GM12872 (cell line): Measurements from ENCODE around the gene GGA3.

ENCODE experiments used
- TF ChIP-seq, protein P1 (sequence below): IDR thresholded peaks from 3 replicates; pipeline ENCODE4 v1.5.1; 2011; ENCODE audit warnings: low read depth, mild to moderate bottlenecking, low read length, moderate library complexity; ENCODE audit not compliant: insufficient read depth

GGA3 gene

DNA sequence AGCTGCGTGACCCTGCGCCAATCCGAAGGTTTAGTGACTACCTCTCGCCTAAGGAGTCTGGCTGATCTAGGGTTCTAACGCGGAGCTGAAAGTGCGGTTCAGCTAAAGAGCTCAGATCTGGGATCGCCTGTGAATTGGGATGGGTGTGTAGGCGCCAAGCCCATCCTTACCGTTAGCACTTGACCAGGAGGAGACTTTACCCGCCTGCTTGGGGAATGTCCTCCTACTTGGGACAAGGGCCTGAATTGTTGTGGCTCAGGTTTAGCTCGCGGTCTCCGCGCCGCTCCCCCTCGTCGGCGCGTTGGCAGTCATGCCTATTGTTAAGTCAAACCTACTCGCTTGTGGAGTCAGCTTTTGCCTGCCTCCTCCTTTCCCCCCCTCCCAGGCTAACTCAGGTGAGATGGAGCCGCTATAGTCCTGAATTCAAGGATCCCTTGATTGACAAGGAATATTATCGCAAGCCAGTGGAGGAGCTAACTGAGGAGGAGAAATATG, 753 bp upstream of the GGA3 start:
- TF ChIP-seq, protein P1, sequence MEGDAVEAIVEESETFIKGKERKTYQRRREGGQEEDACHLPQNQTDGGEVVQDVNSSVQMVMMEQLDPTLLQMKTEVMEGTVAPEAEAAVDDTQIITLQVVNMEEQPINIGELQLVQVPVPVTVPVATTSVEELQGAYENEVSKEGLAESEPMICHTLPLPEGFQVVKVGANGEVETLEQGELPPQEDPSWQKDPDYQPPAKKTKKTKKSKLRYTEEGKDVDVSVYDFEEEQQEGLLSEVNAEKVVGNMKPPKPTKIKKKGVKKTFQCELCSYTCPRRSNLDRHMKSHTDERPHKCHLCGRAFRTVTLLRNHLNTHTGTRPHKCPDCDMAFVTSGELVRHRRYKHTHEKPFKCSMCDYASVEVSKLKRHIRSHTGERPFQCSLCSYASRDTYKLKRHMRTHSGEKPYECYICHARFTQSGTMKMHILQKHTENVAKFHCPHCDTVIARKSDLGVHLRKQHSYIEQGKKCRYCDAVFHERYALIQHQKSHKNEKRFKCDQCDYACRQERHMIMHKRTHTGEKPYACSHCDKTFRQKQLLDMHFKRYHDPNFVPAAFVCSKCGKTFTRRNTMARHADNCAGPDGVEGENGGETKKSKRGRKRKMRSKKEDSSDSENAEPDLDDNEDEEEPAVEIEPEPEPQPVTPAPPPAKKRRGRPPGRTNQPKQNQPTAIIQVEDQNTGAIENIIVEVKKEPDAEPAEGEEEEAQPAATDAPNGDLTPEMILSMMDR, result no peak

DNA sequence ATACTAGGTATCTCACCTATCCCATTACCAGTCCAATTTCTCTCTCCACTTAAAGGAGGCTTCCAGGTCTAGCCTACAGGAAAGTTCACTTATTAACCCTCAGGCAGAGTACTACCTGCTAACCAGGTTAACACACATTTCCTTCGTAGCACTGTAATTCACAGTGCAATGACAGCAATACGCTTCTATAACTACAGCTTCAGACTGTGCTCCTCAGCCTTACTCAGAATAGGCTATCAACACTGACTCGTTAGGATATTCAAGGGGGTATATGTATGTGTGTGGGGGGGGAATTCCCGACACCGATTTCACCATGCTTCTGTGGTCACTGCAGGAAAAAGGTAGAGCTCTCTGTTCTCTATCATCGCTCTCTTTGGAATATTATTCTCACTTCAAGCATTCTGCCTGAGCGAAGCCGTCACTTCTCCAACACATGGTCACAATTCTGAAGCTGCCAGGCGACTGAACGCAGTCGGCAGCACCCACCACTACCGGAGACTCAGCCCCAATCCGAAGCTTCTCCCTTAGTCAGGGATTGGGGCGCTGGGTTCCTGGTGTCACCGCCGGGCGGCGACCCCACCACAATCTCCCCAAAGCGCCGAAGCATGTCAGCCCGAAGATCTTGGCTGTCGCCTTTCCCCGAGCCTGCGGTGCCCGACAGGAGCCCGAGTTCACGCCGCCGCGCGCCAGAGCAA, 618 bp downstream of the GGA3 start:
- TF ChIP-seq, protein P1, result peak; percentile 17; the same call in 1 of the 3 replicates

DNA sequence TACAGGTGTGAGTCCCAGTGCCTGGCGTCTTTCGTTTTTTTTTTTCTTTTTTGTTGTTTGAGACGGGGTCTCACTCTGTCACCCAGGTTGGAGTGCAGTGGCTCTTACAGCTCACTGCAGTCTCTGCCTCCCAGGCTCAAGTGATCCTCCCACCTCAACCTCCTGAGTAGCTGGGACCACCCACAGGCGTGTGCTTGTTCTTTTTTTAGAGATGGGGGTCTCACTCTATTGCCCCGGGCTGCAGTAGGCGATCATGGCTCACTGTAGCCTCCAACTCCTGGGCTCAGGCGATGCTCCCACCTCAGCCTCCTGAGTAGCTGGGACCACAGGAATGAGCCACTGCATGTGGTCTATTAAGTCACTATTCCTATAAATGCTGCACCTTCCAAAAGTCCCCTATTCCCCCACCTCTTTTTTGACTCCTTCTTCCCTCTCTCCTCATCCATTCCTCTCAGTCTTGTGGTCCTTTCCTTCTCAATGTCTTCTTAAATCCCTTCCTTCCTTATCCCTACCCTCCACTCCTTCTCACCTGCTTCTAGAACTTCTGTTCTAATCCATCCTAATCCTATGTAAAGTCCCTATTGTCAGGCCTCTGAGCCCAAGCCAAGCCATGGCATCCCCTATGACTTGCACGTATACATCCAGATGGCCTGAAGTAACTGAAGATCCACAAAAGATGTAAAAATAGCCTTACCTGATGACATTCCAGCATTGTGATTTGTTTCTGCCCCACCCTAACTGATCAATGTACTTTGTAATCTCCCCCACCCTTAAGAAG, 9.2 kb downstream of the GGA3 start:
- TF ChIP-seq, protein P1, result no peak

DNA sequence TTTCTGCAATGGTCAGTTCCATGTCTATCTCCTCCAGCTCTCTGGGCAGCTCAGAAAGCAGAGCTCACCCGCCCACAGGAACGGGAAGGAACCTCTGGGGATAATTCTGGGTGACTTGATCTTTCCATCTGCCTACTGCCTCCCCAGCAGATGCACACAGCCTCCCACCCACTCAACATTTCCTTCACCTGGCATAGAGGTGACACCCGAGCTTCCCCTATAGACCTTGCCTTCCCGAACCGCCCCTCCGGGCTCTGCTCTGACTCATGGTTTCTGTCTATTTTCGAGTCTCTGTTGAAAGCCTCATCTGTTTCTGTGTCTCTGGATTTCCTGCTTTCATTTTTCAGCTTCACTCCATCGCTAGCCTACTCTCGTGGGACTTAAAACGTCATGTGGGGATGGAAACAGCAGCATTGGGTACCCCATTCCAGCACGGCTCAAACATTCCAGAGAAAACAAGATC, 11.4 kb downstream of the GGA3 start:
- TF ChIP-seq, protein P1, result no peak

DNA sequence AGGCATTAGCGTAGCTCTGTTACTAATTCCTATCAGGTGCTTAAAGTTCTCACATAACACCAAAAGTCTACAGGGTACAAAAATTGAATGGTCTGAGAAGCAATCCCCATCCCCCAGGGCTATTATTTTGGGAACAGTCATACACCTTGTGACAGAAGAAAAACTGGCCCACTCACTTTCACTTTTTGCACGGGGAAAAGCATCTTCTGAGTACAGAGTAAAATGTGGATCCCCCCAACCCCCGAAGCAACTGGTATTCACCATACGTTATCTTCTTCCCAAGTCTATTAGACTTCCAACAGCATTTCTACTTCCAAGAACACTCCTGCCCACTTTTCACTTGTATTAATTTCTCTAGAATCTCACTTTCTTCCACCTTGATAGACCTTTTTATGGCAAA, 11.8 kb downstream of the GGA3 start:
- TF ChIP-seq, protein P1, result no peak

DNA sequence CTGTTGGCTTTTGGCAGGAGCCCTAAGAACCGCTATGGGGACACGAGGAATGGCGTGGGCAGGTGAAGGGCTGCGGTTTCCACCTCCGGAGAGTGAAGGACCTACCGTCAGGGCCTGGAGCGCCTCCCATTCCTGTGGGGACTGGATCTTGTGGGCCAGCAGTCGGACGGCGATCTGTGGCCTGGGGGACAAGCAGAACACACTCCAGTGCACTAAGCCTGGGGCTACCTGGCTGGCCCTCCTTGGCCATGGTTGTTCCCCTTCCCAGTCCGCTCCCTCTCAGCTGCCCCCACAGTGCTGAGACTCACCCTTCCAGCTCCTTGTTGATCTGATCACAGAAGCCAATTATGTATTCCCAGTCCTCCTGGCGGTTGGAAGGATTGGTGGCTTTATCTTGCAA, 15.0 kb downstream of the GGA3 start:
- TF ChIP-seq, protein P1, result no peak

DNA sequence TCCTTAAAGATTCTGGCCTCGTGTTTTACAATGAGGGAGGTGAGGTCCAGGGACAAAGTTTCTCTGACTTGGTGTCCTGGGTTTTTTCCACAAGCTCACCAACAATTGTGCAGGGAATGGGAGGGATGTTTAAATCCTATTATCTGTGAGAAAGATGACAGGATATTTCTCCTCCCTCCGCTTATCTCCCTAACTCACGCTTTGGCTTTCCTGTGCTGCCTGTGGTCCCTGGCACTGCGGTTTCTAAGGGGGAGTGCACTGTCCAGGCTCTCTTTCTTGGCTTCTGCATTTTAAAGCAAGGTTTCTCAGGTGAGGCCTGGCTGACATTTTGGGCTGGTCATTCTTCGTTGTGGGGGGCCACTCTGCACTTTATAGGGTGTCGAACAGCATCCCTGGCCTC, 16.4 kb downstream of the GGA3 start:
- TF ChIP-seq, protein P1, result no peak
